ENCODE data around the gene RASSF8.

RASSF8 gene, protein sequence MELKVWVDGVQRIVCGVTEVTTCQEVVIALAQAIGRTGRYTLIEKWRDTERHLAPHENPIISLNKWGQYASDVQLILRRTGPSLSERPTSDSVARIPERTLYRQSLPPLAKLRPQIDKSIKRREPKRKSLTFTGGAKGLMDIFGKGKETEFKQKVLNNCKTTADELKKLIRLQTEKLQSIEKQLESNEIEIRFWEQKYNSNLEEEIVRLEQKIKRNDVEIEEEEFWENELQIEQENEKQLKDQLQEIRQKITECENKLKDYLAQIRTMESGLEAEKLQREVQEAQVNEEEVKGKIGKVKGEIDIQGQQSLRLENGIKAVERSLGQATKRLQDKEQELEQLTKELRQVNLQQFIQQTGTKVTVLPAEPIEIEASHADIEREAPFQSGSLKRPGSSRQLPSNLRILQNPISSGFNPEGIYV

GRCh38 chr12:25958428-25959070, at the start of gene RASSF8:
Gene RASSF8 (plus strand): TSS chr12:25958682. CDS start chr12:26055344, 96,662 bp downstream.
- no peak for DNase-seq

GRCh38 chr12:25914551-25914950, 43.9 kb upstream of the RASSF8 start:
- DNase-seq, result no peak

DNA sequence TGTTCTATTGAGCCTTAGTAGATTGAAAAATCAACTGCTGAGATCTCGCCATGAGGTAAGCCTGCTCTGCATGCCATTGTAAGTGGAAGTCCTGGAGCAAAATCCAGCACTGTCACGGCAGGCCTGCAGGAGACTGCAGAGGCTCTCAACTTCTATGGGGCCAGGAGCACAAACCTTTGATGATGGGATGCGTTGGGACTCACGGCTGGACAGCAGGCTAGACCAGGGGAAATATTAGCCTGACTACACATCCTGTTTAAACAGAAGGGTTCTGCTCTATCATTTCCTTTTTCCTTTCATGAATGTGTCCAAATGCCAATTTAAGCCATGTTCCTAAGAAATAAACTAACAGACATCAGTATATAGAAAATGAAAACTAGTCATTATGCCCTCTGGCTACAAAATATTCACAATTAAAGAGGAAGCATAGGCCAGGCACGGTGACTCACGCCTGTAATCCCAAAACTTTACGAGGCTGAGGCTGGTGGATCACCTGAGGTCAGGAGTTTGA, 33.9 kb upstream of the RASSF8 start:
- DNase-seq, result no peak

DNA sequence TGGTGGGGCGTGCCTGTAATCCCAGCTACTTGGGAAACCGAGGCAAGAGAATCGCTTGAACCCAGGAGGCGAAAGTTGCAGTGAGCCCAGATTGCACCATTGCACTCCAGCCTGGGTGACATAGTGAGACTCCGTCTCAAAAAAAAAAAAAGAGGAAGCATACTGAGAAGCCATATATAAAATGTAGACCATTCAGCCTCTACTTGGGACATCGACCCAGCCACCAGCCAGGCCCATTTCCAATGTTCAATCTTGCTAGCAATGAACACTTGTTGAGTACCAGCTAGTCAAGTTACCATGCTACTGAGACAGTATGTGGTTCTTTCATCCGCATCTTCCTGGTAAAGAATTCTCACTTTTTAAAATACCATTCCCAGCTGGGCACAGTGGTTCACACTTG, 33.4 kb upstream of the RASSF8 start:
- DNase-seq, result no peak

DNA sequence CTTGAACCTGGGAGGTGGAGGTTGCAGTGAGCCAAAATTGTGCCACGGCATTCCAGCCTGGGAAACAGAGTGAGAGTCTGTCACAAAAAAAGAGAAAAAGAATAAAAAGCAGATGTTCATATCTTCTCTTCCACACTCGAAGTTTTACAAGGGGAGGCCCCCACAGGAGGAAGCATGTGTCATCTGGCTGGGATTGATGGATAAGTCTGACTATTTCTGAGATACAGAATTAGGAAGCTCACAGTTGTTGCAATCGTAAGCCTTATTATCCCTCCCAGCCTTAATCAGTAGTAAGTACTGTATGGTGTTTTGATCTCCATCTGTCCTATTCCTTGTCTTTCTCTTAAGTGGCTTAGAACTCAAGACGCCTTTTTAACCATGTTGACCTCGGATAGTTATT, 31.9 kb upstream of the RASSF8 start:
- DNase-seq, result no peak

DNA sequence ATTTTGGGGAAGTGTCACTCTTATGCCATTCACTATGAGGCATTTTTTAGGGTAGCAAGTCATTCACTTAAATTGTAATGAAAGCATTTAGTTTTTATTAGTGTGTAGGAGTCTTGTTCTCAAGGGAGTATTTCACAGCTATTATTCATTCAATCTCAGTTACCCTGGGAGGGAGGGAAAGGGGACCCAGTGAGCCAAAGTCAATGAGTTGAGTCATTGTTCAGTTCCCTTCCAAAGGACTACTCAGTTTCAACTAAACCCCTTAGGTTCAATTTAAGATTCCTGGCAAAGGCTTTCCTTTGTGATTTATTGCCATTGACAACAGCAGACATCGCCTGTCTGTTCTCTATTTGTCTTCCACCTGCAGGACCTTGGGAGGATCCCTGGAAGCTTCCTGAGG, 29.3 kb upstream of the RASSF8 start:
- no peak for DNase-seq

DNA sequence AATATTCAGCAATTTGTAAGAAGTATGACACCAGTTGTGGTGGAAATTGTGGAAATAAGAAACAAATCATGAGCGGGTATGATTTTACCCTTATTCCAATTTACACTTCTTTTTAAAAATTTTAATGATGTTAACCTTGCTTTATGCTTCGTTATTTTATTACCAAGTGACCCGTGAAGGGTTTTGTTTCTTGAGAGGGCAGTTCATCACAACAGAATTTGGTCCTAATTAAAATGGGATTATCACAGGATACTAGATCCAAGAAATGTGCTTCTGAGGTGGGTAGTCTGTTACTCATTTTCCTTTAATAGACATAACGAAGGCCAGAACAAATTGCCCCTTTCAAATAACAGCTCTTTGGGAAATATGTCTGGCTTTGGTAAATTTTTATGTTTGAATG, 25.5 kb upstream of the RASSF8 start:
- peak; percentile 28 for DNase-seq

- no peak for DNase-seq
These were observed 24.0 kb upstream of the RASSF8 start for GRCh38 chr12:25934456-25934855.

DNA sequence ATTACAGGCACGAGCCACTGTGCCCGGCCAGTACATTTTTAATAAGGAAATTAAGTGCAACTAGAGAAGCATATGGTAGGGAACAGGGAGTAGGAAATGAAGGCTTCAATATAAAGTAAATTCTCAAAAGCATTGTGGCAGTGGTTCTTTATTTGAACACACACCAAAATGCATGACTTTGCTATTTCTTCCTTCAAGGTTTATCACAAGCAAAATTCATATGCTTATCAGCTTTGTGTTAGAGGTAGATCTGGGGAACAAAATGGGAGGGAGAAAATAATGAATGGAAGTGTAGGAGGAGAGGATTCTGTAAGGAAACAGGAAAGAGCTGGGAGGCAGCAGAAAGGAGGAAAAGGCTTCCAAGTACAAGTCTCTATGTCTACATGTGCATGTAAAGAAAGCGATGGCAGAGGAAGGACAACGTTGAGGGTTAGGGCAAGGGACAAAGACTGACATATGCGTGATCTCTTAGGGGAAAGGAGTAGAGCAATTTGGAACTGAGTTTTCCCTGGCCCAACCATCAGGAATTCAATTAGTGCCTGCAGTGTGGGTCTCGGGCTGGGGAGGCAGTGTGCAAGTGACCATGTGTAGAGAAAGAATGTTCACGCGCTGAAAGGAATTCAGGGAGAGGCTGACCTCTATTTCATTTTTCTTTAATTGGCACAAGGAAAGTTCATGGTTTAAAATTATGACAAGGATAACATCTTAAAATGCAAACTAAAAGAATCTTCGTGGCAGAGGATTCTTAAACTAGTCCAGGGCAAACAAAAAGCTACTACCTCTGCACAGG, 22.9 kb upstream of the RASSF8 start:
- peak; percentile 30 for DNase-seq

DNA sequence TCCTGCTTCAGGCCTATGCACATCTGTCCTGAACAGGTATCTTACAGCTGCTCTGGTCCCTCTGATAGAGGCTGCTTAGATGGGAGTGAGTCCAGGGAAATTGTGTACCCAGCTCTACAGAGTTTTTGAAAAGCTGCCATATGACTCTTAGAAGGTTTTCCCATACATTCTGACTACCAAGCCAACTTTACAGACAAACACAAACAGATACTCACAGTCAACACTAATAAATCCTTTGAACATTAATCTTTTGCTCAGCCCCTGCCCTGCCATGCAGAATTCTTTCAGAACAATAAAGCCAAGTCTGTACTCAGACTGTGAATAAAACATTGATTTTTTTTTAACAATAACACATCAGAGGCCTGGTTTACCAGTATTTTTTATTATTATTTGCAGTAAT, 21.4 kb upstream of the RASSF8 start:
- DNase-seq, result no peak

GRCh38 chr12:25938581-25938980, 19.9 kb upstream of the RASSF8 start:
- DNase-seq, result no peak

DNA sequence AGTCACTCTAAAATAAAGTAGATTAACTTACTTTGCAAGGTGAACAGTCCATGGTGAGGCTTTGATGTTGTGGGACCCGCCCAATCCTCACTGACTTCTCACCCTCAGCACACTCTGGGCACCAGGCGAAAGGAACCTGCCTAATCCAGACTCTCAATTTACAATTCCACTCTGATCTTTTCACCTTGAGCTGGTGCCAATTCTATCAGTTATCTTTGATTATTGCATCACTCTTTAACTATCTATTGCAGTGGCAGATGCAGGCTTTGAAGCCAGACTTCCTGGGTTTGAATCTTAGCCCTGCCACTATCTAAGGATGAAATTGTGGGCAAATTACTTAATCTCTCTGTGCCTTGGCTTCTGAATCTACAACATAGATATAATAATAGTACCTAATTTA, 18.9 kb upstream of the RASSF8 start:
- no peak for DNase-seq

GRCh38 chr12:25940886-25941285, 17.6 kb upstream of the RASSF8 start:
- DNase-seq, result no peak

DNA sequence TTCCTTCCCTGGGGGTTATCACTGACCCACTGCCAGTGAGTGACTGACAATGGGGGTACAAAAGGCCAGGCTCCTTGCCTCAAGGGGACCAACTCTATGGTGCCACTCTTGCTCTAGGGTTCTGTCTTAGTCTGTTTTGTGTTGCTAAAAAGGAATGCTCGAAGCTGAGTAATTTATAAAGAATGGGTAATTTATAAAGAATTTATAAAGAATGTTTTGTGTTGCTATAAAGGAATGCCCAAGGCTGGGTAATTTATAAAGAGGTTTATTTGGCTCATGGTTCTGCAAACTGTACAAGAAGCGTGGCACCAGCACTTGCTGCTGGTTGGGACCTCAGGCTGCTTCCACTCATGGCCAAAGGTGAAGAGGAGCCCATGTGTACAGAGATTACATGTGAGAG, 15.8 kb upstream of the RASSF8 start:
- DNase-seq, result no peak

- no peak for DNase-seq
These were observed 14.5 kb upstream of the RASSF8 start for GRCh38 chr12:25943940-25944339.

DNA sequence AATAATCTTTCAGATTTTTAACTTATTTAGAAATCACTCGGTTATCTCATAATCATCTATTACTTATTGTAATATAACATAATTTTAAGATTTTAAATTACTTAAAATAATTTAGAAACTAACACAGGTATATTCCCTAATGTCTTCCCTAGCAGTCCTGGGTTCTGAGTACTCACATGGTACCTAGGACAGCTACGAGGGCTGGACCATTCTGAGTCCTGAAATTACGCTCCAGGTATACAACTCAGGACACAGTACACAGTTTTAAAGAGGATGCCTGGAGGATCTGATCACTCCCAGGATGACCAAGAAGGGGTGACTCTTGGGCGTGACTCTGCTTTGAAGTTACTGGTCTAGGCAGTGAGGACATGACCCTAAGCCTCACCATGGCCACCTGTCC, 9.1 kb upstream of the RASSF8 start:
- DNase-seq, result no peak

DNA sequence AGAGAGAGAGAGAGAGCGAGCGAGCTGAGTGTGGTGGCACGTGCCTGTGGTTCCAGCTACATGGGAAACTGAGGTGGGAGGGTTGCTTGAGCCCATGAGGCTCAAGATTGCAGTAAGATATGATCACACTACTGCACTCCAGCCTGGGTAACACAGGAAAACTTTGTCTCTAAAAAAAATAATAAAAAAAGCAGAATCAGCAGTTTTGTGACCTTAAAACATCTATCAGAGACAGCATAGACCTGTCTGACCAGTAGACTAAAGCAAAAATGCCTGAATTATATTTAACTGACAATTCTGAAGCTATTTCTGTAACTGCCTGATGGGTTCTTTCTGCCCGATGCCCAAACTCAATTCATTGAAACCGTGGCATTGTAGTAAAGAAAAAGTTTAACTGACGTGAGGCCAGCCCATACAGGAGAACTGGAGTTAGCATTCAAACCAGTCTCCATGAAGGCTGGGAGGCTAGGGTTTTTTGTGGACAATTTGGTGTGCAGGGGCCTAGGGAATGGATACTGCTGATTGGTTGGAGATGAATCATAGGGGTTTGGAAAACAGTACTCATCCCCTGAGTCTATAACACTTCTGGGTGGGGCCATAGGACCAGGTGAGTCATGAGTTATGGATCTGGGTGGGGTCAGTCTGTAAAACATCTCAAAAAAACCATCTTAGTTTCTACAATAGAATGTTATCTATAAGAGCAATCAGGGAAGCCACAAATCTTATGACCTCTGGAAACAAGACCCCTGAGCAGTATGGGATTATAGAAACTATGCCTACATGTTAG, 8.0 kb upstream of the RASSF8 start:
- no peak for DNase-seq

GRCh38 chr12:25957793-25958427, 572 bp upstream of the RASSF8 start:
- peak; percentile 87 for DNase-seq

GRCh38 chr12:25959071-25959961, 834 bp downstream of the RASSF8 start:
- DNase-seq, result peak; percentile 77

GRCh38 chr12:25960143-25960542, 1.7 kb downstream of the RASSF8 start:
- DNase-seq, result peak; percentile 48

DNA sequence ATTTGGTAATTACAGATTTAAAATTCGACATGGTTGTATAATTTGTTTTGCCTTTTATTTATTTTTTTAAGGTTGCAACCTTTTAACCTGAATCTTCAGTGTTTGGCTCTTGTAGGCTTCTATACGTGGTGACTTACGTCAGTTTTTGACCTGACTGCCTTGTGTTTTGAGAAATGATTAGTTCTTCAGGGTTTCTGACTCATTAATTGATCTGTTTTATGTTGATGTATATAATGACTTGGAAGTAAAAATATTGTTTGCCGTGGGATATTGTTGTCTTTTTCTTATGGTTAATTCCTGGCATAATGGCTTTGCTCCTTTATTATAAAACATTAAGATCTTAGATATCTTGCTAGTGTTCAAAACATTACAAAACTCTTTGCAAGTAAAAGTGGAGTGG, 2.5 kb downstream of the RASSF8 start:
- no peak for DNase-seq

Measured in retina (tissue), 1 donor.